NCI-H526 treated with DMSO at 0.1 percent for 48 hours (cell line): Measurements from ENCODE around the gene CRYGA.
"Not testable (repeated sequence)": the region's sequence is repeated elsewhere in the genome, so short reads cannot be mapped to it uniquely, and the experiment has no call there.

Experiments used
- DNase-seq: peaks from one replicate; lab custom pipeline; 2025; lab: John Stamatoyannopoulos, UW

CRYGA gene

DNA sequence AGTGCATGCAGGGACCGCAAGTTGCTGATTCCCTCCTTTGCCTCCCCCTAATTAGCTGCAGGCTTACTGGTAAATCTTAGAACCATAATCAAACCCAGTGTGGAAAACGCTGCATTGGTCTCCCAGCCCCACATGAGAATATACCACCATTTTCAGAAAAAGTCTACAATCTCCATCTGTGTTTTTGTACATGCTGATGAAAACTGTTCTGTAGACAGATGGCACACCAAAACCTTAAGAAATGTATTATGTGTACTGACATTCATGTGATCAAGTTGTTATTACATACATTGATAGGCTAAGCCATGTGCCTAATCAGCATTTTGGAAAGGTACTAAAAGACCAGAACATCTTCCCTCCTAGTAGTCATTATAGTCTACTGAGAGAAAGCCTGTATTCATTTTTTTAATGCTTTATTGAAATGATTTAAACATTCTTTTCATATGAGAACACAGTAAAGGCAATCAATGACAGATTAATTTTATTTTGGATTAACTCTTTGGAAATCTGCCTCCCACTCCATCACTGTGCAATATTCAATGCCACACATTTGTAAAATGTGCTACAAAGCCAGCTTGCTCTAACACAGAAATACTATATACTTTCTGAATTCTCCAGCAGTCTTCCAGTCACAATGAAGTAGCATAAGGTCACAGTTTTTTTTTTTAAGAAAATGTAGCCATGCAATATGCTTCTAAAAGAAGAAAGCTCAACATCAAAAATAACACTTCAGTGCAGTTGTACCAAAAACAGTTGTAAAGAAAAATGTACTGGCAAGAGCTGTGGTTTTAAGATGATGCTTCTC is 1.8 kb upstream of the CRYGA start:
- no peak for DNase-seq

DNA sequence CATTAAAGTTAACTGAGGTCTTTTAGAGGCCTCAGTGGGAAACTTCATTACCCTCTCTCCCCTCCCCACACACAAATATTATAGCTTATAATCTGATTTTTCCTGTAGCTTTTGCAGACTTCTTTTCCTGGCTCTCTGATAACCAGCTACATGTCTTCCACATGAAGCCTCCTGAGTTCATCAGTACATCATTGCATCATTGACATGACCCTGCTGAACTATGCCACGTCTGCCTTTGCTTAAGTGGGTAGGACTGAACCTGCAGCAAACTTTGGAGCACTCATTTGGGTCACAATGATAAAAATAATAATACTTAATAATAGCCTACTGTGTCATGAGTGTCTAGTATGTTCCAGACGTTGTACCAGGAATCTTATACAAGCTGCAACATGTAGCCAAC is 7.0 kb downstream of the CRYGA start:
- no peak for DNase-seq

DNA sequence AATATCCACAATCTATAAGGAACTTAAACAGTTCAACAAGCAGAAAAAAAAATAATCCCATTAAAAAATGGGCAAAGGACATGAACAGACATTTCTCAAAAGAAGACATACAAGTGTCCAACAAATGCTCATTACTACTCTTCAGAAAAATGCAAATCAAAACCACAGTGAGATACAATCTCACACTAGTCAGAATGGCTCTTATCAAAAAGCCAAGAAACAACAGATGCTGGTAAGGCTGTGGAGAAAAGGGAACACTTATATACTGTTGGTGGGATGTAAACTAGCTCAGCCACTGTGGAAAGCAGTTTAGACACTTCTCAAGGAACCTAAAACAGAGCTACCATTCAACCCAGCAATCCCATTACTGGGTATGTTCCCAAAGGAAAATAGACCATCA is 10.2 kb downstream of the CRYGA start:
- DNase-seq, result no peak

GRCh38 chr2:208150956-208151355 is 12.4 kb downstream of the CRYGA start:
- no peak for DNase-seq

DNA sequence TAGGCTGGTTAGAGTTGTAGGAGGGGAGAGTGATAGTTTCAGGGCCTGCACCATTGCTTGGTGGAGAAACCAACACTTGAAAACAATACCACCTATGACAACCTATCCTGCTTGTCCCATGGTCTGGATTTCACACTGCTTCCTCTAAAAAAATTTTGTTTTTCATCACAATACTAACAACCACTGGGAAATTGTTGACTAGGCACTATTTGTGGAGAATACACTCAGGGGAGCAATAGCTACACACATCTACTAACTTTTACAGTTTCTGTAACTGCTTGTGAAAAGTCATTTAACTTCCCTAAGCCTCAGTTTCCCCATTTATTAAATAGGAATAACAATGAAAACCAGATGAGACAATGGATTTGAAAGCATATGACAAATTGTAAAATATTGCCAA is 13.3 kb downstream of the CRYGA start:
- no peak for DNase-seq

DNA sequence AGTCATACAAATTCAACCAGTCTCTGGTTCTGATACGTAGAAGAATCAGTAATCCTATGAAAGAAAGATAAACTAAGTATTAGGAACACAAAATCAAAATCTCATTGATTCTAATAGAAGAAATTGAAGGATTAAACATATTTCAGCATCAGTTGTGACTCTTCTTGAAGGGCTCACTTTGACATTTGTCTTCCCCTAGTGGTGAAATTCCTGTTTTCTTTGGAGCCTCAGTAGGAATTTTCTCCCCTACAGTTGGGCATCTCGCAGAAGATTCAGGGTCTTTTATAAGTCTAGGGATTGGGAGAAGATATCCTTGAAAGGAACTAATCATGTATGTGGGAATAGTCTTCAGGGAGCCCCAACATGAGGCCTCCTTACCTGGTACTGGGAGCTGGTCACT is 14.6 kb downstream of the CRYGA start:
- no peak for DNase-seq

DNA sequence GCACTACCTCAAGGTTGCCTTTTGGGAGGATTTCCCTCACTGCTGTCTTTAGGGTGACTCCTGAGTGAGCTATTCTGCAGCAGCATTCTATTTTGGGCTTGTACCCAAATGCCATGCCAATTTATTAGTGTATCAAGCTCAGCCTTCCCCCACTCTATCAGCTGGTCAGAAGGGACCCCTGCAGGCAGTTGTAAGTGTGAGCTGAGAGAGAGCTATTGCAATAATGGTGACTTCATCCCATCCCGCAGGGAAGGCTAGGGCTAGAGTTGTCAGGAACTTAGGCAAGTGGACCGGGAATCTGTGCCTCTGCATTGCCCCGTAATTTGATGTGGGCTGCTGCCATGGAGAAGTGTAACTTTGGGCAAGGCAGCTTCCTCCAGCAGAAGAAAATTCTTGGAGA is 15.6 kb downstream of the CRYGA start:
- no peak for DNase-seq

- DNase-seq, result no peak
Measured at GRCh38 chr2:208147008-208147407, 16.4 kb downstream of the CRYGA start.

DNA sequence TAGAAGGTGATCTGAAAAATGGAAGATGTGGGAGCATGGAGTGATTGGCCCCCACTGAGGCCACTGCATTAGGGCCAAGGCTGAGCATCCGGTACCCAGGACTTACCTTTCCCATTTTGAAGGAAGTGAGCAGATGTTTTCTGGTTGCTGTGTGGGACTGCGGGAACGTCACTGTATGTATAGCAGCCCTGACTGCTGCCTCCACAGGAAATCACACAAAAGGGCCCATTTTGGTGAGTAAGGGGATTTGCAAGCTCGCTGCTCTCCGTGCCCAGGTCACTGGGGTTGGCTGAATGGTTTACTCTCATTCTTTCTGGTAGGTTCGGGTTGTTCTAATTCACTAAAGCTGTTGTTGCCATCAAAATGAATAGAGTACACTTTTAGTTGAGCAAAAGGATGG is 17.4 kb downstream of the CRYGA start, which contains the start of gene CRYGB:
CRYGB (minus strand) TSS at position 153 of the 400 bp plus-strand sequence; CDS start at position 115, 38 bp downstream.
- no peak for DNase-seq

DNA sequence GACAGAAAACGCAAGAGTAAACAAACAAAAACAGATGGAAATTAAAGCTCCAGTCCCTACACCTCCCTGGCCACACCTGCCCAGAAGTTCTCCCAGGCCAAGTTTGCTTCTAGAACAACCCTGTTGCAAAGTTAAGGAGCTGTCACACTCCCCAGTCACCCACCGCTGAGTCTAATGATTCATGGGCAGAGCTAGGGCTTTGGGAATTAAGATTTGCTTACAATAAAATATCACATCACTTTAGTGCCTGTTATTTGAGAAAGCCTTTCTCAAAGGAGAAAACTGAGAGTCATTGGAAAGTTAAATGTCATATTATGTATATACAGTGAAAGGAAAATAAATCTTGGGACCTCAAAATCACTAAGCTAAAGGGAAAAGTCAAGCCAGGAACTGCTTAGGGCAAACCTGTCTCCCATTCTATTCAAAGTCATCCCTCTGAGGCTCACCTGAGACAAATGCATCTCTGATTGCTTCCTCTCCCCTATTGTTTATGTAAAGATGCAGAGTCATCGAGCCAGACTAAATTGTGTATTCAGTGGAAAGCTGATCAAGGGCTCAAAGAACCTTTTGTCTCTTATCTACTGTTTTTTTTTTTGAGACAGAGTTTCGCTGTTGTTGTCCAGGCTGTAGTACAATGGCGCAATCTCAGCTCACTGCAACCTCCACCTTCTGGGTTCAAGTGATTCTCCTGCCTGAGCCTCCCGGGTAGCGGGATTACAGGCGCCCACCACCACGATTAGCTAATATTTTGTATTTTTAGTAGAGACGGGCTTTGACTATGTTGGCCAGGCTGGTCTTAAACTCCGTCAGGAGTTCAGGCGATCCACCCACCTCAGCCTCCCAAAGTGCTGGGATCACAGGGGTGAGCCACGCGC is 20.2 kb downstream of the CRYGA start:
- DNase-seq, result no peak

DNA sequence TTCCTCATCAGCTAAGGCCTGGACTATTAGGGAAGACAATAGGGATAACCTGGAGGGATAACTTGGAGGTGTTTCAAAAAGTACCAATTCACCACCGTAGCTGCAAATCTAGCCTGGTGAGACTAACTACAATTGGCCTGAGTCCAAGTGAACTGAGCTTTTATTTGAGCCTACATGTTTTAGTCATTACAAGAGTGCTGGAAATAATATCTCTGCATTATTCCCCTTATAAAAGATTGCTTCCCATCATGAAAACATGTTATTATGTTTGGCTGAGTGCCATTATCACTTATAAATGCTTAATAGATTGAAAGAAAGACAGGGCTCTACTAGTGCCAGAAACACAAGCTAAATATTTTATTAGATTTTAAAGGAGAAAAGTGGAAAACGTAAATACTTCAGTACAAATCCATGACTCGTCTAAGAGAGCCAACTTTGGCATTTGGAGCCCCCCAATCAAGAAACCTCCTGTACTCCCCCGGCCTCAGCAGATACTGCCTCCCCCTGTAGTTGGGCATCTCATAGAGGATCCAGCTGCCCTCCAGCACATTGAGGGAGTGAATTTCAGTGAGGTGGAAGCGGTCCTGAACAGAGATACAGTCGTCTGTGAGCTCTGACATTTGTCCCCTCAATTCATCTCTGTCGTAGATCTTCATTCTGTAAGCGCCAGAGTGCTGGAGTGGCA is 21.0 kb downstream of the CRYGA start:
- DNase-seq, result no peak

DNA sequence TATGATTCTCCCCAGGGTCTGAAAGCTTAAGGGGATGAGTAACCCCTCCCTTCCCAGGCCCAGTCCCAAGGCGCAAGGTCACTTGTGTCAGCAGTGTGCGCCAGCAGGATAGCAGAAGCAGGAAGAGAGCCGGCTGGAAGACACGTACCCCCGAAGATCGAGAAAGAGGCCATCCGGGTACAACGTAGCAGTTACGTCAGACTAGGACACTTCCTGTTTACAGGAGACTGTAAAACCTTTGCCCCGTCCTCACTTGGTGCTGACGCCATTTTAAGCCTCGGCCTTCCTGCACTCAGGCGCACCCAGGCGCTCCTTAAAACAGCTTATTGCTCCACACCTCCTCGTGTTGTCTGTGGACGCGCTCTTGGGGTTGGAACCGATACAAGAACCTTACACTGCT is 23.9 kb downstream of the CRYGA start:
- DNase-seq, result no peak

GRCh38 chr2:208138334-208138733 is 25.1 kb downstream of the CRYGA start:
- not testable (repeated sequence) for DNase-seq

DNA sequence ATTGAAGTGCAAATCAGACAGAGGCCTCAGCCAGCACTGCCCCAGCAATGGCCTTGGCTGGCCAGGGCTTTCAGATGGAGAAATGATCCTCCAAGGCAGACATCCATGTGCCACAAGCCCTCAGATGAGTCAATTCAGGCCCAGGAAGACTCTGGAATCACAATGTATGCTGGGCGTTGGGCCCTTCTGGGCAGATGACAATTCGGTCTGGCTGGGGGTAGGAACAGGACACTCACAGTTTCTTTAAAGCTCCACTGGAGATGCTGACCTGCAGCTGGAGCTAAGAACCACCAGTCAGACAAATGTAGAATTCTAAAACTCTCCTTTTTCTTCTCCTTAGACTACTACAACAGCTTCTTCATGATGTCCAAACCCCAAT is 26.7 kb downstream of the CRYGA start:
- DNase-seq, result no peak

DNA sequence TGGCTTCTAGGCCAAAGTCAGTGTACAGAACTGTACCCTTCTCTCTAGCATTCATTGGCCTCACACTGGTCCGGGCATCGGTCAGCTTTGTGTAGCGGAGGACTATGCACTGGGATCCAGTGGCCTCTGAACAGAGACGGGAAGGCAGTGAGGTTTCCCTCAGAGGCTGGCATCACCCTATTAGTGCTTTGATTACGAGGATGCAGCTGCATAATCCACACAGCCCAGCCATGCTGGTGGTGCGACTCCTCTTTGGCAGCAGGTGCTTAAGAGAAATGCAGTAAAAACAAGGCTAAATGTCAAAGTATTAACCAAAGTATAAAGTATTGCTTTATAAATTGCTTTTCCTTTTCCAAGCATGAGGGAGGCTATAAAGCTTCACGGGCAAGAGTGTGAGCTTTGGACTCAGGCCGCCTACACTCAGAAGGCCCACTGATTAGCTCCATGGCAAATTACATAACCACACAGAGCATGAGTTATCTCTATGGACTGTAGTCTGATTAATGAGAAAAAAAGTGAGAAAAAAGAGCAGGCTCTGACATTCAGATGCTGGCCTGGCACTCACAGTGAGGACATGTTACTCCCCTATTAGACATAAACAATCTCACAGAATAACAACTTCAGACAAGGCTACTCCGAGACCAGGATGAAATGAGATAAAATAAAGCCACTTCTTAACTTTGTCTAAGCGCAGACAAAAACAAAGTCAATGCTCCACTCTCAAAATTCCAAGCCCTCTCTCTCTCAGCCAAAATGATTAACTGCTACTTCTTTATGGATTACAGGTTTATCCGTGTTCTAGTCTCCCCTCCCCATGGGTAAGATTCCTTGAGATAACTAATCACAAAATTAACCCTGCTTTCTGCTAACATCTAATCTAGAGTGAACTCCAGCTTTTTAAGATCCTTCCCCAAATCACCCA is 27.3 kb downstream of the CRYGA start:
- no peak for DNase-seq

- no peak for DNase-seq
Measured at GRCh38 chr2:208134928-208135586, 28.3 kb downstream of the CRYGA start.

DNA sequence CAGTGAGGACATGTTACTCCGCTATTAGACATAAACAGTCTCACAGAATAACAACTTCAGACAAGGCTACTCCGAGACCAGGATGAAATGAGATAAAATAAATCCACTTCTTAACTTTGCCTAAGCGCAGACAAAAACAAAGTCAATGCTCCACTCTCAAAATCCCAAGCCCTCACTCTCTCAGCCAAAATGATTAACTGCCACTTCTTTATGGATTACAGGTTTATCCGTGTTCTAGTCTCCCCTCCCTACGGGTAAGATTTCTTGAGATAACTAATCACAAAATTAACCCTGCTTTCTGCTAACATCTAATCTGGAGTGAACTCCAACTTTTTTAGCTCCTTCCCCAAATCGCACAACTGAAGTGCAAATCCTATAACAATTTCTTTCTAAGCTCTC is 32.7 kb downstream of the CRYGA start:
- DNase-seq, result no peak

- no peak for DNase-seq
Measured at GRCh38 chr2:208129744-208130711, 33.4 kb downstream of the CRYGA start, which contains the start of gene CRYGC. Gene CRYGC (minus strand): TSS chr2:208129828. CDS start chr2:208129792, 36 bp downstream.

DNA sequence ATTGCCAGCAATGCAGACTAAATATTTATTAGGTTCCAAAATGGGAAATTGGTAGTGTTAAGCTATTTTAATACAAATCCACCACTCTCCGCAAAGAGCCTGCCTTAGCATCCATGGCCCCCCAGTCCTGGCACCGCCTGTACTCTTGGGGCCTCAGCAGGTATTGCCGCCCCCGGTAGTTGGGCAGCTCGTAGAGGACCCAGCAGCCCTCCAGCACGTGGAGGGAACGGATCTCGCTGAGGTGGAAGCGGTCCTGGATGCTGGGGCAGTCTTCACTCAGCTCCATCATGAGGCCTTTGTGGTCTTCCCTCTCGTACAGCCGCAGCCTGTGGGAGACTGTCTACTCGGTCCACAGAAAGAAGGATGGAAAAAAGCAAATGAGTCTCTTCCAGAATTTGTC is 35.3 kb downstream of the CRYGA start:
- DNase-seq, result no peak

GRCh38 chr2:208127090-208127489 is 36.3 kb downstream of the CRYGA start:
- DNase-seq, result no peak
